ENCODE results near the gene UBL4A. TPM values are rescaled to one million over a fixed set of nuclear protein-coding genes. Genes with fewer than 3 reads are reported as not detected.

UBL4A gene
- total RNA-seq, 1 experiment from 2014 or later: 37.4 TPM

GRCh38 chrX:154481911-154482601 lies 4.4 kb downstream of the UBL4A start:
- Histone ChIP-seq H3K4me1 (ENCODE audit: control insufficient read depth in 1 of 2, insufficient read depth in 2 of 2, low read length in 2 of 2) (peaks cover 10 to 31% of the 10 kb centered on the region in 2 experiments), H2AFZ (ENCODE audit: low read depth, low read length, poor library complexity, severe bottlenecking) (no peak overlapping the region), H3K27ac (ENCODE audit: low read depth, low read length) (no peak overlapping the region), H3K9me3 (ENCODE audit: control insufficient read depth in 1 of 2, insufficient read depth in 1 of 2, low read depth in 1 of 2, low read length in 2 of 2) (no peaks in the 10 kb centered on the region), H3K4me2 (ENCODE audit: low read length) (no peak overlapping the region), H3K4me3 (replicated peaks in 1 of 2; ENCODE audit: low read depth in 1 of 2, low read length in 2 of 2) (no peak overlapping the region), H3K9me2 (ENCODE audit: insufficient read depth) (no peaks in the 10 kb centered on the region), H3K79me2 (ENCODE audit: insufficient read depth, low read length) (peaks cover 15% of the 10 kb centered on the region), H3K36me3 (ENCODE audit: control insufficient read depth in 1 of 2, insufficient read depth in 2 of 2, low read length in 2 of 2) (peaks cover 0 to 10% of the 10 kb centered on the region in 2 experiments; a peak in 1 of 4 replicates), H3K9ac (ENCODE audit: low read length) (no peak overlapping the region), H3K27me3 (ENCODE audit: insufficient read depth, low read length) (no peaks in the 10 kb centered on the region), H4K20me1 (ENCODE audit: insufficient read depth) (no peaks in the 10 kb centered on the region)
- POLR2A ChIA-PET: interaction anchor here (0.9 to 1.4 kb wide), 2 partner anchors 8 to 10 kb away, joined by 3 to 4 read pairs; partner anchors contain the start of gene SLC10A3
- ATAC-seq (no peak), DNase-seq (ENCODE audit: low read depth, low spot score) (no peak)
- TF ChIP-seq YY1 (IDR thresholded peaks at IDR 0.05; ENCODE audit: extremely low read depth, insufficient replicate concordance, low read depth, low read length) (no peak), SIN3A (IDR thresholded peaks at IDR 0.05; ENCODE audit: low read depth) (no peak), REST (IDR thresholded peaks at IDR 0.05; ENCODE audit: low read depth) (no peak)
- intact Hi-C loops (cut with micrococcal nuclease): no loop called here
- RAD21 ChIA-PET (ENCODE audit: low non-redundant PET in 1 of 2, low total read pairs in 2 of 2, uncharacterized antibody in 2 of 2, unreplicated experiment in 2 of 2): no interaction called here
- CTCF ChIA-PET: no interaction called here
- no TSS peak for BruUV-seq (replicated peaks)

- no peak overlapping the region for H3K9ac ChIP-seq (ENCODE audit: low read length)
- RAD21 ChIA-PET (ENCODE audit: low non-redundant PET in 1 of 2, low total read pairs in 2 of 2, uncharacterized antibody in 2 of 2, unreplicated experiment in 2 of 2): no interaction called here
- ATAC-seq: no peak
- H3K27ac ChIP-seq (ENCODE audit: low read depth, low read length): no peak overlapping the region
- no peaks in the 10 kb centered on the region for H3K9me2 ChIP-seq (ENCODE audit: insufficient read depth)
- no peaks in the 10 kb centered on the region for H3K27me3 ChIP-seq (ENCODE audit: insufficient read depth, low read length)
- H4K20me1 ChIP-seq (ENCODE audit: insufficient read depth): no peaks in the 10 kb centered on the region
- peaks cover 15% of the 10 kb centered on the region for H3K79me2 ChIP-seq (ENCODE audit: insufficient read depth, low read length)
- POLR2A ChIA-PET: interaction anchor here (1.4 kb wide), 1 partner anchor 9 kb away, joined by 4 read pairs; the partner anchor contains the start of gene SLC10A3
- no peak for DNase-seq (ENCODE audit: low read depth, low spot score)
- CTCF ChIA-PET: no interaction called here
- no peak overlapping the region for H3K4me3 ChIP-seq (replicated peaks in 1 of 2; ENCODE audit: low read depth in 1 of 2, low read length in 2 of 2)
- intact Hi-C loops (cut with micrococcal nuclease): no loop called here
- H3K4me2 ChIP-seq (ENCODE audit: low read length): no peak overlapping the region
- H3K36me3 ChIP-seq (ENCODE audit: control insufficient read depth in 1 of 2, insufficient read depth in 2 of 2, low read length in 2 of 2): peaks cover 0 to 10% of the 10 kb centered on the region in 2 experiments; a peak in 1 of 4 replicates
- H3K4me1 ChIP-seq (ENCODE audit: control insufficient read depth in 1 of 2, insufficient read depth in 2 of 2, low read length in 2 of 2): peaks cover 10 to 27% of the 10 kb centered on the region in 2 experiments
- H2AFZ ChIP-seq (ENCODE audit: low read depth, low read length, poor library complexity, severe bottlenecking): no peak overlapping the region
- no peaks in the 10 kb centered on the region for H3K9me3 ChIP-seq (ENCODE audit: control insufficient read depth in 1 of 2, insufficient read depth in 1 of 2, low read depth in 1 of 2, low read length in 2 of 2)
- no TSS peak for BruUV-seq (replicated peaks)
- TF ChIP-seq YY1 (IDR thresholded peaks at IDR 0.05; ENCODE audit: extremely low read depth, insufficient replicate concordance, low read depth, low read length) (no peak), MAX (IDR thresholded peaks at IDR 0.05) (no peak), ZFX (IDR thresholded peaks at IDR 0.05) (no peak), POLR2A (IDR thresholded peaks at IDR 0.05; ENCODE audit: borderline replicate concordance, extremely low read depth, insufficient read depth, insufficient read length) (no peak), EGR1 (IDR thresholded peaks at IDR 0.05; ENCODE audit: low read depth) (no peak), EZH2 (IDR thresholded peaks at IDR 0.05) (no peak), ELF1 (IDR thresholded peaks at IDR 0.05; ENCODE audit: borderline replicate concordance, low read depth) (no peak), ZBTB33 (IDR thresholded peaks at IDR 0.05; ENCODE audit: extremely low read depth, insufficient replicate concordance, low read length) (no peak), SIN3A (IDR thresholded peaks at IDR 0.05; ENCODE audit: low read depth) (no peak), CEBPB (IDR thresholded peaks at IDR 0.05; ENCODE audit: low read depth) (no peak), POLR2AphosphoS5 (IDR thresholded peaks at IDR 0.05; ENCODE audit: low read depth, low read length) (no peak), CBX3 (IDR thresholded peaks at IDR 0.05; ENCODE audit: low read depth) (no peak)
Measured at GRCh38 chrX:154481195-154481594, 5.2 kb downstream of the UBL4A start.
